ENCODE data around the gene SPATS2L.

Gene SPATS2L

GRCh38 chr2:200377355-200378336 lies 71.2 kb downstream of the SPATS2L start:
- DNase-seq (ENCODE audit: low read depth in 2 of 2), result peak in 1 of 2 experiments; percentile 16

GRCh38 chr2:200378652-200379290 lies 72.3 kb downstream of the SPATS2L start:
- DNase-seq (ENCODE audit: low read depth in 2 of 2), result no peak

- DNase-seq (ENCODE audit: low read depth in 2 of 2), result no peak
These were observed 73.1 kb downstream of the SPATS2L start for GRCh38 chr2:200379481-200380090.

- no peak for DNase-seq (ENCODE audit: low read depth in 2 of 2)
These were observed 73.6 kb downstream of the SPATS2L start for GRCh38 chr2:200380091-200380561.

GRCh38 chr2:200380833-200381542 lies 74.5 kb downstream of the SPATS2L start:
- DNase-seq (ENCODE audit: low read depth in 2 of 2), result peak; percentile 58 to 59

- DNase-seq (ENCODE audit: low read depth in 2 of 2), result no peak
These were observed 76.4 kb downstream of the SPATS2L start for GRCh38 chr2:200382874-200383273.

GRCh38 chr2:200383380-200384110 lies 77.1 kb downstream of the SPATS2L start:
- DNase-seq (ENCODE audit: low read depth in 2 of 2), result no peak

GRCh38 chr2:200385063-200385635 lies 78.7 kb downstream of the SPATS2L start:
- no peak for DNase-seq (ENCODE audit: low read depth in 2 of 2)

- no peak for DNase-seq (ENCODE audit: low read depth in 2 of 2)
These were observed 86.7 kb downstream of the SPATS2L start for GRCh38 chr2:200393191-200393590.

GRCh38 chr2:200394045-200394444 lies 87.6 kb downstream of the SPATS2L start:
- DNase-seq (ENCODE audit: low read depth in 2 of 2), result no peak

GRCh38 chr2:200396781-200397242 lies 90.3 kb downstream of the SPATS2L start:
- DNase-seq (ENCODE audit: low read depth in 2 of 2), result no peak

- no peak for DNase-seq (ENCODE audit: low read depth in 2 of 2)
These were observed 91.3 kb downstream of the SPATS2L start for GRCh38 chr2:200397785-200398184.

- peak in 1 of 2 experiments; percentile 36 for DNase-seq (ENCODE audit: low read depth in 2 of 2)
These were observed 92.6 kb downstream of the SPATS2L start for GRCh38 chr2:200399046-200399445.

- no peak for DNase-seq (ENCODE audit: low read depth in 2 of 2)
These were observed 93.1 kb downstream of the SPATS2L start for GRCh38 chr2:200399636-200400035.

- DNase-seq (ENCODE audit: low read depth in 2 of 2), result no peak
These were observed 97.3 kb downstream of the SPATS2L start for GRCh38 chr2:200403814-200404213.

GRCh38 chr2:200404615-200405014 lies 98.1 kb downstream of the SPATS2L start:
- no peak for DNase-seq (ENCODE audit: low read depth in 2 of 2)

- DNase-seq (ENCODE audit: low read depth in 2 of 2), result peak; percentile 62 to 66
These were observed 99.3 kb downstream of the SPATS2L start for GRCh38 chr2:200405599-200406298.

GRCh38 chr2:200406379-200406778 lies 99.9 kb downstream of the SPATS2L start:
- no peak for DNase-seq (ENCODE audit: low read depth in 2 of 2)

GRCh38 chr2:200408428-200409316 lies 102.2 kb downstream of the SPATS2L start:
- peak; percentile 55 to 63 for DNase-seq (ENCODE audit: low read depth in 2 of 2)
